Omental fat pad (tissue), 4 donors: Measurements from ENCODE around the gene RAPGEF6. TPM values are rescaled to one million over a fixed set of nuclear protein-coding genes. Genes with fewer than 3 reads are reported as not detected.
A peak's percentile ranks its signal among the peaks of the same experiment; 100 is the strongest.

Experiments
- ATAC-seq: fragments of 150-250 bp; one replicate; pipeline ENCODE4 v1.9.1; 2016; ENCODE audit warnings: mild to moderate bottlenecking, moderate library complexity; ENCODE audit not compliant: low FRiP score
- DNase-seq: peaks from one replicate; pipeline ENCODE4 v3.0.0-alpha.2; 2019; ENCODE audit warnings: low spot score
- CTCF ChIP-seq, 3 donors: fragments of 450-650 bp; IDR thresholded peaks; one replicate each; pipeline ENCODE4 v1.5.1; 2016 to 2017; ENCODE audit warnings: antibody characterized with exemption in 3 of 3, mild to moderate bottlenecking in 3 of 3, moderate library complexity in 2 of 3
- total RNA-seq, 4 donors: library from RNA; depleted of rRNA; stranded (reverse); fragments of >200 nt; gene quantifications; one replicate each; pipeline ENCODE4 v1.1.0, GENCODE V29; 2016

Gene RAPGEF6
- total RNA-seq, 4 donors from 2014 or later: 14.7 to 31.5 (median 24.2) TPM

GRCh38 chr5:131659290-131659689 is 24.3 kb upstream of the RAPGEF6 start:
- ATAC-seq (peak; percentile 59), DNase-seq (no peak)
- TF ChIP-seq CTCF (IDR thresholded peaks at IDR 0.05): no peak

- no peak for ATAC-seq
- DNase-seq: no peak
- no peak for TF ChIP-seq CTCF (IDR thresholded peaks at IDR 0.05)
Observed at GRCh38 chr5:131654776-131655175, 19.7 kb upstream of the RAPGEF6 start.

GRCh38 chr5:131654309-131654708 is 19.3 kb upstream of the RAPGEF6 start:
- ATAC-seq: no peak
- DNase-seq: no peak
- no peak for TF ChIP-seq CTCF (IDR thresholded peaks at IDR 0.05)

GRCh38 chr5:131649161-131649560 is 14.1 kb upstream of the RAPGEF6 start:
- ATAC-seq: no peak
- TF ChIP-seq CTCF (IDR thresholded peaks at IDR 0.05): no peak
- DNase-seq: no peak

GRCh38 chr5:131647048-131647769 is 12.2 kb upstream of the RAPGEF6 start:
- ATAC-seq: peak; percentile 87
- DNase-seq: no peak
- no peak for TF ChIP-seq CTCF (IDR thresholded peaks at IDR 0.05)

GRCh38 chr5:131644822-131645221 is 9.8 kb upstream of the RAPGEF6 start:
- DNase-seq: no peak
- TF ChIP-seq CTCF (IDR thresholded peaks at IDR 0.05): no peak
- no peak for ATAC-seq

GRCh38 chr5:131644370-131644769 is 9.3 kb upstream of the RAPGEF6 start:
- DNase-seq (no peak), ATAC-seq (no peak)
- TF ChIP-seq CTCF (IDR thresholded peaks at IDR 0.05): no peak
